Cardiac fibroblast (primary cell): ENCODE results near the gene TIAM1.

Experiments
- DNase-seq, 2 donors: peaks; one replicate each; pipeline versions ENCODE4 v3.0.0 to v3.0.0-alpha.2; 2010; ENCODE audit warnings: low read depth in 2 of 2
- H3K4me3 ChIP-seq, 2 donors: replicated peaks in 1 of 2; 1 replicate in 1 of 2; 2 replicates in 1 of 2; pipeline ENCODE4 v1.5.1; 2011; ENCODE audit warnings: low read depth in 2 of 2, low read length in 2 of 2, mild to moderate bottlenecking in 2 of 2, moderate library complexity in 1 of 2
- TF ChIP-seq, protein P1 (sequence below): IDR thresholded peaks from one replicate; pipeline ENCODE4 v1.5.1; 2011; ENCODE audit warnings: low read depth, mild to moderate bottlenecking, low read length, inconsistent platforms

Gene TIAM1, protein sequence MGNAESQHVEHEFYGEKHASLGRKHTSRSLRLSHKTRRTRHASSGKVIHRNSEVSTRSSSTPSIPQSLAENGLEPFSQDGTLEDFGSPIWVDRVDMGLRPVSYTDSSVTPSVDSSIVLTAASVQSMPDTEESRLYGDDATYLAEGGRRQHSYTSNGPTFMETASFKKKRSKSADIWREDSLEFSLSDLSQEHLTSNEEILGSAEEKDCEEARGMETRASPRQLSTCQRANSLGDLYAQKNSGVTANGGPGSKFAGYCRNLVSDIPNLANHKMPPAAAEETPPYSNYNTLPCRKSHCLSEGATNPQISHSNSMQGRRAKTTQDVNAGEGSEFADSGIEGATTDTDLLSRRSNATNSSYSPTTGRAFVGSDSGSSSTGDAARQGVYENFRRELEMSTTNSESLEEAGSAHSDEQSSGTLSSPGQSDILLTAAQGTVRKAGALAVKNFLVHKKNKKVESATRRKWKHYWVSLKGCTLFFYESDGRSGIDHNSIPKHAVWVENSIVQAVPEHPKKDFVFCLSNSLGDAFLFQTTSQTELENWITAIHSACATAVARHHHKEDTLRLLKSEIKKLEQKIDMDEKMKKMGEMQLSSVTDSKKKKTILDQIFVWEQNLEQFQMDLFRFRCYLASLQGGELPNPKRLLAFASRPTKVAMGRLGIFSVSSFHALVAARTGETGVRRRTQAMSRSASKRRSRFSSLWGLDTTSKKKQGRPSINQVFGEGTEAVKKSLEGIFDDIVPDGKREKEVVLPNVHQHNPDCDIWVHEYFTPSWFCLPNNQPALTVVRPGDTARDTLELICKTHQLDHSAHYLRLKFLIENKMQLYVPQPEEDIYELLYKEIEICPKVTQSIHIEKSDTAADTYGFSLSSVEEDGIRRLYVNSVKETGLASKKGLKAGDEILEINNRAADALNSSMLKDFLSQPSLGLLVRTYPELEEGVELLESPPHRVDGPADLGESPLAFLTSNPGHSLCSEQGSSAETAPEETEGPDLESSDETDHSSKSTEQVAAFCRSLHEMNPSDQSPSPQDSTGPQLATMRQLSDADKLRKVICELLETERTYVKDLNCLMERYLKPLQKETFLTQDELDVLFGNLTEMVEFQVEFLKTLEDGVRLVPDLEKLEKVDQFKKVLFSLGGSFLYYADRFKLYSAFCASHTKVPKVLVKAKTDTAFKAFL (N-terminal part only)

DNA sequence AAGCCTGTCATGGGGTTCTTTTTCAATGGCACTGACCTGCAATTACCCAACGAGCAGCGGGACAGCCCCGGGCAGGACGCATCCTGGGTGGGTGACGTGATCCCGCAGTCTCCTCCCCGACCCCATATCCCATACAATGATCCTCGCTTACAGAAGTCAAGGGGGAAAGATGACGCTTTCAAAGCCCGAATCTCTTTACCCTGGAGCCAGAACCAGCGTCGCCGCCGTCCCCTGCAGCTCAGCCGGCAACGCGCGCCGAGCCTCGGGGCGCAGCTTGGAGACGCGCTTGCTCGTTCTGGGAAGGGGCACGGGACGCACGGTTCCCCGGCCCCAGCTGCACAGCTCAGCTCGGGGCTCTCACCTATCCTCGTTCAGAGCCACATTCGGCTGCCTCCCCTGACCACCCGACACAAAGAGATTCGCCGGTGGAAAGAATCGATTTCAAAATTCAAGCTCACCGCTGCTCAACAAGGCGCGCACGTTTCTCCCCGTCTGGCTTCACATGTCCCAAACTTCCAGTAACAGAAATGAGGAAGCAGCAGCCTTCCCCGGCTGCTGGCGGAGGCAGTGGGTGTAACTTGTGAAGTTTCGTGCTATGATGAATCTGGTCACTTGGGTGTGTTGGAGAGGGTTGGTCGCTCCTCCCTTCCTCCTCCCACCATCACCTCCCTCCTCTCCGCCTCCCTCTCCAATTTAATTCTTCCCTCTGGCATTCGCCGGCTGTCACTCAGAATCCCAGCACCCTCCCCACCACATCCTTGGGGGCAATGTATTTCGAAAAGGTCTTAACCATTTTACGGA is at the start of gene TIAM1:
Gene TIAM1 (minus strand): TSS at position 582 of the 801 bp plus-strand sequence. CDS start 77,289 bp downstream, outside the sequence.
- TF ChIP-seq, protein P1, sequence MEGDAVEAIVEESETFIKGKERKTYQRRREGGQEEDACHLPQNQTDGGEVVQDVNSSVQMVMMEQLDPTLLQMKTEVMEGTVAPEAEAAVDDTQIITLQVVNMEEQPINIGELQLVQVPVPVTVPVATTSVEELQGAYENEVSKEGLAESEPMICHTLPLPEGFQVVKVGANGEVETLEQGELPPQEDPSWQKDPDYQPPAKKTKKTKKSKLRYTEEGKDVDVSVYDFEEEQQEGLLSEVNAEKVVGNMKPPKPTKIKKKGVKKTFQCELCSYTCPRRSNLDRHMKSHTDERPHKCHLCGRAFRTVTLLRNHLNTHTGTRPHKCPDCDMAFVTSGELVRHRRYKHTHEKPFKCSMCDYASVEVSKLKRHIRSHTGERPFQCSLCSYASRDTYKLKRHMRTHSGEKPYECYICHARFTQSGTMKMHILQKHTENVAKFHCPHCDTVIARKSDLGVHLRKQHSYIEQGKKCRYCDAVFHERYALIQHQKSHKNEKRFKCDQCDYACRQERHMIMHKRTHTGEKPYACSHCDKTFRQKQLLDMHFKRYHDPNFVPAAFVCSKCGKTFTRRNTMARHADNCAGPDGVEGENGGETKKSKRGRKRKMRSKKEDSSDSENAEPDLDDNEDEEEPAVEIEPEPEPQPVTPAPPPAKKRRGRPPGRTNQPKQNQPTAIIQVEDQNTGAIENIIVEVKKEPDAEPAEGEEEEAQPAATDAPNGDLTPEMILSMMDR = no peak
- peak; percentile 73 to 79 for DNase-seq
- H3K4me3 ChIP-seq = peak within 1 kb of the TSS; percentile 55 to 68

DNA sequence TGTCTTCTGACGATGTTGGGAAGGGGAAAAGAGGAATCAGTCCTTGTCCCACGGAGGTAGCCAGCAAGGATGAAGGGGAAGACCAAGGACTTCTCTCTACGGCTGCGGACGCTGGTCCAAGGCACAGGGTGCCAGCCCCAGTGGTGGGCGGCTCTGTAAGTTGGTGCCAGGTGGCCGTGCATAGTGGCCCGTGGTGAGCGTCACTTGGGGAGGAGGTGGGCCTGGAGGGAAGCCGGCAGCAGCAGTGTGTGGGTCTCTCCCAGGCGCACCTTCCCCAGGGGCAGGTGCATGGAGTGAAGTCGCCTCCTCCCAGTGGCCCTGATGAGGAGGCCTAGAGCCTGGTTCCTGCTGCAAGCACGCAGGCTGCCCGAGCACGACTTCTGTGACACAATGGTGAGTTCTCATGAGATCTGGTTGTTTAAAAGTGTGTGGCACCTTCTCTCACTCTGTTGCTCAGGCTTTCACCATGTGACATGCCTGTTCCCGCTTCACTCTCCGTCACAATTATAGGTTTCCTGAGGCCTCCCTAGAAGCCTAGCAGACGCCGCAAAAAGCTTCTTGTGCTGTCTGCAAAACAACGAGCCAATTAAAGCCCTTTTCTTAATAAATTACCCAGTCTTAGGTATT is 43.6 kb upstream of the TIAM1 start:
- TF ChIP-seq, protein P1 = no peak
- no peak overlapping the region for H3K4me3 ChIP-seq
- DNase-seq = no peak

DNA sequence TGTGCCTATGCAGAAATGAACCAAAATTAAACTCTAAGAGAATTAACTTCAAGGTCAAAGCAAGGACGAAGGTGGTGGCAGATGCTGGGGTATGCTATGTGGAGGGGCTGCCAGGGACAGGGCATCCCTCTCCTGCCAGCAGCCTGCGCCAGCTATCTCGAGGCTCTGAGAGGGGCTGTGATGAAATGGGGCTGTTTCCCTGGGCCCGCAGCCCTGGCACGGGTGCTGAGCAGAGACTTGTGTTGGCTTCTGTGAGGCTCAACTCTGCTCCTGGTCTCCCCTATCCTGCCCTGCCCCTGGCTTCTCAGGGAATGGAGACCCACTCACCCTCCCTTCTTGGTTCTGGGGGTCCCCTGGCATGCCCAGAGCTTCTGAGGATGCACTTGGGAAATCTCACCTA is 41.9 kb upstream of the TIAM1 start:
- no peak for DNase-seq
- H3K4me3 ChIP-seq = no peak overlapping the region
- TF ChIP-seq, protein P1 = no peak

DNA sequence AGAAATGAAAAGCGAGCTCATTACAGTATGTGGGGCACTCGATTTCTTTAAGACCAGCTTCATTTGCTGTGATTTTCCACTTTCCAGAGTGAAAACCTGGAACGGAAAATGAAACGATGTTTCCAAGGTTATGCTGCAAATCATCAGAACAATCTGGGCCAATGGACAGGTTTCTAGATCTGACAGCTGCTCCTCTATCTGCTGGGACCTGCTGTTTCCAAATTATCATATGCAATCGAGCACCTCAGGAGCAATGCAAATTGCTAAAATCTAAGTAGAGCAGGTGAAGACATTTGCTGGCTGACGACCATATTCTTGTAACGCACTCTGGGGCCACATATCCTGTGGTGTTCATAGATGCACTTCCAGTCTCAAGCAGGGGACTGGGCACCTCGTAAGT is 39.7 kb upstream of the TIAM1 start:
- no peak for DNase-seq
- TF ChIP-seq, protein P1 = no peak
- H3K4me3 ChIP-seq = no peak overlapping the region

DNA sequence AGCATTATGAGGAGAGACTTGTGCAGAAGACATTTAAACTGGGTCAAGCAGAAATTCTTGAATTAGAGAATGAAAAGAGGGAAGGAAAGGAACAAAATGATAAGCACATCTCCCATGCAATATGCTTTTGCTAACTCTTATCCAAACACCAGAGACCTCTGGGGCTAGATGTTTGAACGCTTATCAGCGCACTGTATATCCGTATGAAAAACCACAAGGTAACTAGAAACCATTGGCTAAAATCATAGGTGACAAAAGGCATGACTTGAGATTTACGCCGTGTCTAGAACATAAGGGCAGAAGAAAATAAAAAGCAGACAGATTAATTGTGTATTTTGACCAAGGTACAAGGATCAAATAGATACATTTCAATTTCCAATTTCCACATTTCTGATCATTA is 38.0 kb upstream of the TIAM1 start:
- TF ChIP-seq, protein P1 = no peak
- H3K4me3 ChIP-seq = no peak overlapping the region
- DNase-seq = no peak
